Measurements from ENCODE around the gene DUXA. TPM values are rescaled to one million over a fixed set of nuclear protein-coding genes. Genes with fewer than 3 reads are reported as not detected.
A peak's percentile ranks its signal among the peaks of the same experiment; 100 is the strongest.
"Not testable (repeated sequence)": the region's sequence is repeated elsewhere in the genome, so short reads cannot be mapped to it uniquely, and the experiment has no call there.

The DUXA gene
- total RNA-seq, 1 donor from 2014 or later: not detected

GRCh38 chr19:57118848-57119247 lies 48.4 kb downstream of the DUXA start:
- no peak overlapping the region for H3K4me3 Mint-ChIP-seq (ENCODE audit: unreplicated experiment)
- no peaks in the 10 kb centered on the region for H3K36me3 Mint-ChIP-seq (ENCODE audit: unreplicated experiment)
- no peak overlapping the region for H3K27ac Mint-ChIP-seq (ENCODE audit: unreplicated experiment)
- H3K4me1 Mint-ChIP-seq (ENCODE audit: unreplicated experiment): no peaks in the 10 kb centered on the region
- no peak for TF ChIP-seq CTCF (IDR thresholded peaks at IDR 0.05)
- H3K27me3 Mint-ChIP-seq (ENCODE audit: unreplicated experiment): no peaks in the 10 kb centered on the region
- no peak for DNase-seq (ENCODE audit: extremely low spot score, unreplicated experiment)
- peaks cover 23% of the 10 kb centered on the region for H3K9me3 Mint-ChIP-seq (ENCODE audit: unreplicated experiment)

GRCh38 chr19:57113501-57113900 lies 53.8 kb downstream of the DUXA start:
- not testable (repeated sequence) for H3K27me3 Mint-ChIP-seq (ENCODE audit: unreplicated experiment); H3K4me3 Mint-ChIP-seq (ENCODE audit: unreplicated experiment); H3K36me3 Mint-ChIP-seq (ENCODE audit: unreplicated experiment); H3K4me1 Mint-ChIP-seq (ENCODE audit: unreplicated experiment); H3K27ac Mint-ChIP-seq (ENCODE audit: unreplicated experiment)
- H3K9me3 Mint-ChIP-seq (ENCODE audit: unreplicated experiment): peaks cover 34% of the 10 kb centered on the region
- DNase-seq (ENCODE audit: extremely low spot score, unreplicated experiment): peak; percentile 54

- no peaks in the 10 kb centered on the region for H3K36me3 Mint-ChIP-seq (ENCODE audit: unreplicated experiment)
- no peaks in the 10 kb centered on the region for H3K4me1 Mint-ChIP-seq (ENCODE audit: unreplicated experiment)
- DNase-seq (ENCODE audit: extremely low spot score, unreplicated experiment): no peak
- no peak overlapping the region for H3K4me3 Mint-ChIP-seq (ENCODE audit: unreplicated experiment)
- H3K27ac Mint-ChIP-seq (ENCODE audit: unreplicated experiment): no peak overlapping the region
- no peak for TF ChIP-seq CTCF (IDR thresholded peaks at IDR 0.05)
- H3K27me3 Mint-ChIP-seq (ENCODE audit: unreplicated experiment): no peaks in the 10 kb centered on the region
- H3K9me3 Mint-ChIP-seq (ENCODE audit: unreplicated experiment): peaks cover 43% of the 10 kb centered on the region
Measured at GRCh38 chr19:57111329-57111644, 56.0 kb downstream of the DUXA start.

GRCh38 chr19:57110592-57111328 lies 56.5 kb downstream of the DUXA start:
- H3K4me3 Mint-ChIP-seq (ENCODE audit: unreplicated experiment): no peak overlapping the region
- no peaks in the 10 kb centered on the region for H3K4me1 Mint-ChIP-seq (ENCODE audit: unreplicated experiment)
- DNase-seq (ENCODE audit: extremely low spot score, unreplicated experiment): no peak
- no peaks in the 10 kb centered on the region for H3K36me3 Mint-ChIP-seq (ENCODE audit: unreplicated experiment)
- no peak for TF ChIP-seq CTCF (IDR thresholded peaks at IDR 0.05)
- no peaks in the 10 kb centered on the region for H3K27me3 Mint-ChIP-seq (ENCODE audit: unreplicated experiment)
- no peak overlapping the region for H3K27ac Mint-ChIP-seq (ENCODE audit: unreplicated experiment)
- peaks cover 43% of the 10 kb centered on the region for H3K9me3 Mint-ChIP-seq (ENCODE audit: unreplicated experiment)

GRCh38 chr19:57106722-57107235 lies 60.5 kb downstream of the DUXA start:
- H3K27me3 Mint-ChIP-seq (ENCODE audit: unreplicated experiment): no peaks in the 10 kb centered on the region

More at GRCh38 chr19:57106722-57107235, 60.5 kb downstream of the DUXA start:
- no peaks in the 10 kb centered on the region for H3K36me3 Mint-ChIP-seq (ENCODE audit: unreplicated experiment)
- peak; percentile 82 for DNase-seq (ENCODE audit: extremely low spot score, unreplicated experiment)
- no peak overlapping the region for H3K27ac Mint-ChIP-seq (ENCODE audit: unreplicated experiment)
- no peak overlapping the region for H3K4me3 Mint-ChIP-seq (ENCODE audit: unreplicated experiment)
- no peaks in the 10 kb centered on the region for H3K4me1 Mint-ChIP-seq (ENCODE audit: unreplicated experiment)
- TF ChIP-seq CTCF (IDR thresholded peaks at IDR 0.05): no peak
- peaks cover 26% of the 10 kb centered on the region for H3K9me3 Mint-ChIP-seq (ENCODE audit: unreplicated experiment)

All from osteocyte (in vitro differentiated cells).